ENCODE measurements around the gene NT5C1A.

Gene NT5C1A

DNA sequence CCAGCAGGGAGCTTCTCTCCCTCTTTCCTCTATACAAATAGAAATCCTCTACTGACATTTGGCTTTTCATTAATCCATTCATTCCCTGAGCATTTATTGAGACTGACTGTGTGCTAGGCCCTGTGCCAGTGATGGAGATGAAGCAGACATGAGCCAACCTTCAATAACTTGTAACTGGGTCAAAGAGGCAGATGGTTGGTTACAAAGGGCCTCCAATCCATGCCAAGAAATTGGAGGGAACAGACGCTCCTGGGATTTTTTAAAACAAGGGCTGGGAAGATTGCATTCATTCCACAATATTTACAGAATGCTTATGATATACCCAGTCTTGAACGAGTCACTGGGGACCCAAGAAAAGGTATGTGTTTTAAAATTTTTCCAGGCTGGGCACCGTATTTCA is 13.2 kb upstream of the NT5C1A start (continued):
- TF ChIP-seq, protein P1, sequence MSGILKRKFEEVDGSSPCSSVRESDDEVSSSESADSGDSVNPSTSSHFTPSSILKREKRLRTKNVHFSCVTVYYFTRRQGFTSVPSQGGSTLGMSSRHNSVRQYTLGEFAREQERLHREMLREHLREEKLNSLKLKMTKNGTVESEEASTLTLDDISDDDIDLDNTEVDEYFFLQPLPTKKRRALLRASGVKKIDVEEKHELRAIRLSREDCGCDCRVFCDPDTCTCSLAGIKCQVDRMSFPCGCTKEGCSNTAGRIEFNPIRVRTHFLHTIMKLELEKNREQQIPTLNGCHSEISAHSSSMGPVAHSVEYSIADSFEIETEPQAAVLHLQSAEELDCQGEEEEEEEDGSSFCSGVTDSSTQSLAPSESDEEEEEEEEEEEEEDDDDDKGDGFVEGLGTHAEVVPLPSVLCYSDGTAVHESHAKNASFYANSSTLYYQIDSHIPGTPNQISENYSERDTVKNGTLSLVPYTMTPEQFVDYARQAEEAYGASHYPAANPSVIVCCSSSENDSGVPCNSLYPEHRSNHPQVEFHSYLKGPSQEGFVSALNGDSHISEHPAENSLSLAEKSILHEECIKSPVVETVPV (CRISPR knock-in tag; IDR thresholded peaks at IDR 0.05) = no peak
- TF ChIP-seq ZFP30 (CRISPR knock-in tag; IDR thresholded peaks at IDR 0.05) = no peak
- no peak for TF ChIP-seq ZNF8 (CRISPR knock-in tag; IDR thresholded peaks at IDR 0.05)

DNA sequence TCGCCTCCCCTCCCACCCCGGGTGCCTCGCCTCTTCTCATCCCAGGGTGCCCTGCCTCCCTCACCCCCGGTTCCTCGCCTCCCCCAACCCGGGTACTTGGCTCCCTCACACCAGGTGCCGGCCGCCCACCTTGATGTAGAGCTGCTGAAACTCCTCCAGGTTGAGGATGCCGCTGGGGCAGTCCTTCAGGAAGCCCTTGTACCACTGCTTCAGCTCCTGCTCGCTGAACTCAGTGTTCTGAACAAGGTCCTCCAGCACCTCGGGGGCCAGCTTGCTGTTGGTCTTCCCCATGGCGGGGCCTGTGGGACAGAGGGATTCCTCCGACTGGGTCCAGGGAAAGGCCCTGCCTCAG is 12.4 kb upstream of the NT5C1A start:
- no peak for ATAC-seq
- TF ChIP-seq ZNF70 (CRISPR knock-in tag; IDR thresholded peaks at IDR 0.05) (no peak), TCF4 (CRISPR knock-in tag; IDR thresholded peaks at IDR 0.05; ENCODE audit: borderline replicate concordance) (no peak), ESRRG (CRISPR knock-in tag; IDR thresholded peaks at IDR 0.05) (no peak), TOX (CRISPR knock-in tag; IDR thresholded peaks at IDR 0.05; ENCODE audit: borderline replicate concordance) (no peak), ZNF565 (CRISPR knock-in tag; conservative IDR thresholded peaks at IDR 0.05; ENCODE audit: low read depth) (no peak), RARB (CRISPR knock-in tag; IDR thresholded peaks at IDR 0.05) (no peak)
- TF ChIP-seq, protein P2, sequence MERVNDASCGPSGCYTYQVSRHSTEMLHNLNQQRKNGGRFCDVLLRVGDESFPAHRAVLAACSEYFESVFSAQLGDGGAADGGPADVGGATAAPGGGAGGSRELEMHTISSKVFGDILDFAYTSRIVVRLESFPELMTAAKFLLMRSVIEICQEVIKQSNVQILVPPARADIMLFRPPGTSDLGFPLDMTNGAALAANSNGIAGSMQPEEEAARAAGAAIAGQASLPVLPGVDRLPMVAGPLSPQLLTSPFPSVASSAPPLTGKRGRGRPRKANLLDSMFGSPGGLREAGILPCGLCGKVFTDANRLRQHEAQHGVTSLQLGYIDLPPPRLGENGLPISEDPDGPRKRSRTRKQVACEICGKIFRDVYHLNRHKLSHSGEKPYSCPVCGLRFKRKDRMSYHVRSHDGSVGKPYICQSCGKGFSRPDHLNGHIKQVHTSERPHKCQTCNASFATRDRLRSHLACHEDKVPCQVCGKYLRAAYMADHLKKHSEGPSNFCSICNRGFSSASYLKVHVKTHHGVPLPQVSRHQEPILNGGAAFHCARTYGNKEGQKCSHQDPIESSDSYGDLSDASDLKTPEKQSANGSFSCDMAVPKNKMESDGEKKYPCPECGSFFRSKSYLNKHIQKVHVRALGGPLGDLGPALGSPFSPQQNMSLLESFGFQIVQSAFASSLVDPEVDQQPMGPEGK (CRISPR knock-in tag; IDR thresholded peaks at IDR 0.05; ENCODE audit: borderline replicate concordance) = no peak

DNA sequence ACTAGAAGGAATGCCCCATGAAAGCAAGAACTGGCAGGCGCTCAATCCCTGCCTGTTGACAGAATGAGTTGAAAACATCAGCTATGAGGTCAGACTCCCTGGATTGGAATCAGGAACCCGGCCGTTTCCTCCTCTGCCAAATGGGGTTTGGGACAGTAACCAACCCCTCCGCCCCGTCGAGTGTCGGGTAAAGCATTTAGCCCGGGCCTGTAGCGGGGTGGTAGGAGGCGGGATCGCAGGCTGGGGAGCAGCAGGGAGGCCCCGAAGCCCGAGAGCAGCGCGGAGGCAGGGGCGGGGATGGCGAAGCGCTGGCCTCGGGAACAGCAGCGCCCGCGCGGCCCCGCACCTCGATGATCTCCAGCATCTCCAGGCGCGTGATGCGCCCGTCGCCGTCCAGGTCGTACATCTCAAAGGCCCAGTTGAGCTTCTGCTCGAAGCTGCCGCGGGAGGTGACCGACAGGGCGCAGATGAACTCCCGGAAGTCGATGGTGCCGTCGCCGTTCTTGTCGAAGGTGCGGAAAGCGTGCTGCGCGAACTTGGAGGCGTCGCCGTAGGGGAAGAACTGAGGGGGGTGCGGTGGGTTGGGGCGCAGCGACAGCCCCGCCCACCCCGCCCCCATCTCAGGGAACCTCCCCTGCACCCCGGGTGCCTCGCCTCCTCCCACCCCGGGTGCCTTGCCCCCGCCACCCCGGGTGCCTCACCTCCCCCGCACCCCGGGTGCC is 11.8 kb upstream of the NT5C1A start:
- ATAC-seq = no peak
- TF ChIP-seq OSR1 (CRISPR knock-in tag; IDR thresholded peaks at IDR 0.05) = no peak
- TF ChIP-seq, protein P3, sequence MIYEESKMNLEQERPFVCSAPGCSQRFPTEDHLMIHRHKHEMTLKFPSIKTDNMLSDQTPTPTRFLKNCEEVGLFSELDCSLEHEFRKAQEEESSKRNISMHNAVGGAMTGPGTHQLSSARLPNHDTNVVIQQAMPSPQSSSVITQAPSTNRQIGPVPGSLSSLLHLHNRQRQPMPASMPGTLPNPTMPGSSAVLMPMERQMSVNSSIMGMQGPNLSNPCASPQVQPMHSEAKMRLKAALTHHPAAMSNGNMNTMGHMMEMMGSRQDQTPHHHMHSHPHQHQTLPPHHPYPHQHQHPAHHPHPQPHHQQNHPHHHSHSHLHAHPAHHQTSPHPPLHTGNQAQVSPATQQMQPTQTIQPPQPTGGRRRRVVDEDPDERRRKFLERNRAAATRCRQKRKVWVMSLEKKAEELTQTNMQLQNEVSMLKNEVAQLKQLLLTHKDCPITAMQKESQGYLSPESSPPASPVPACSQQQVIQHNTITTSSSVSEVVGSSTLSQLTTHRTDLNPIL (CRISPR knock-in tag; IDR thresholded peaks at IDR 0.05; ENCODE audit: low read depth) = no peak

DNA sequence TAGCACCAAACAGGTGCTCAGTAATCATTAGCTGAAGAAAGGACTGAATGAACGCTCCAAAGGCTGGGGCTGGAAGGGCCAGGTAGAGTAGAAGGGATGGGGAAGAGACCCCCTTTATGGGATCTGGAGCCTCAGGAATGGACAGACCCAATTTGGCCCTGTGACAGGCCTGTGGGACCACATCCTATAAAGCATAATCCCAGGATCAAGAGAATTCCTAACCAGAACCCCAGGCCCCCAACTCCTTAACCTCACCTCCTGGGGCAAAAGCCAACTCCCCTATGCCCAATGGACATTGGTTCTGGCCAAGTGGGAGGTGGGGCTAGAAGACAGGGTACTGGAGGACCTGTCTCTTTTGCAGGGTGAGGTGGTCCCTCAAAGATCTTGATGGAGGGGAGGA is 10.1 kb upstream of the NT5C1A start:
- TF ChIP-seq OSR1 (CRISPR knock-in tag; IDR thresholded peaks at IDR 0.05) (no peak), GLIS3 (CRISPR knock-in tag; IDR thresholded peaks at IDR 0.05) (no peak), ARNTL (CRISPR knock-in tag; IDR thresholded peaks at IDR 0.05; ENCODE audit: borderline replicate concordance, low read depth) (no peak)
- ATAC-seq = no peak

DNA sequence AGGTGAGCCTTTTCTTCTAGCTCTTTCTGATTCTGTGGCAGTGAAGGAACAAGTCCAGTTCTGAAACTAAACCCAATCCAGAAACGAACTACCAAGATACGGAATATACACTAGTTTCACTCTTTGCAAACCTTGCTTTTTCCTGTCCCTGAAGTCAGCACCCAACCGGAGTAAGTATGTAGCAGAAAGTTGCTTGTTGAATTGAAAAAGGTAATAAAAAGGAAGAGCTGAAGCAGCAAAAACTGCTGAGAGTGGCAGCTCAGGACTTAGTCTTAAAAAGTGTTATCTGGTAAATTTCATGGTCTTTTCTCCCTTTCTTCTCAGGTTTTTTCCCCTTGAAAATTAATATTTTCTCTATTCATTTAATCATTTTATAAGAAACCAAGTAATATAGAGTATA is 9.4 kb upstream of the NT5C1A start:
- no peak for ATAC-seq
- TF ChIP-seq ARNTL (CRISPR knock-in tag; IDR thresholded peaks at IDR 0.05; ENCODE audit: borderline replicate concordance, low read depth) (no peak), RARB (CRISPR knock-in tag; IDR thresholded peaks at IDR 0.05) (no peak), GLIS3 (CRISPR knock-in tag; IDR thresholded peaks at IDR 0.05) (no peak), ZFP30 (CRISPR knock-in tag; IDR thresholded peaks at IDR 0.05) (no peak), ZNF565 (CRISPR knock-in tag; conservative IDR thresholded peaks at IDR 0.05; ENCODE audit: low read depth) (no peak), ISL1 (CRISPR knock-in tag; IDR thresholded peaks at IDR 0.05) (no peak)
- TF ChIP-seq, protein P1 (CRISPR knock-in tag; IDR thresholded peaks at IDR 0.05) = no peak
- TF ChIP-seq, protein P4, sequence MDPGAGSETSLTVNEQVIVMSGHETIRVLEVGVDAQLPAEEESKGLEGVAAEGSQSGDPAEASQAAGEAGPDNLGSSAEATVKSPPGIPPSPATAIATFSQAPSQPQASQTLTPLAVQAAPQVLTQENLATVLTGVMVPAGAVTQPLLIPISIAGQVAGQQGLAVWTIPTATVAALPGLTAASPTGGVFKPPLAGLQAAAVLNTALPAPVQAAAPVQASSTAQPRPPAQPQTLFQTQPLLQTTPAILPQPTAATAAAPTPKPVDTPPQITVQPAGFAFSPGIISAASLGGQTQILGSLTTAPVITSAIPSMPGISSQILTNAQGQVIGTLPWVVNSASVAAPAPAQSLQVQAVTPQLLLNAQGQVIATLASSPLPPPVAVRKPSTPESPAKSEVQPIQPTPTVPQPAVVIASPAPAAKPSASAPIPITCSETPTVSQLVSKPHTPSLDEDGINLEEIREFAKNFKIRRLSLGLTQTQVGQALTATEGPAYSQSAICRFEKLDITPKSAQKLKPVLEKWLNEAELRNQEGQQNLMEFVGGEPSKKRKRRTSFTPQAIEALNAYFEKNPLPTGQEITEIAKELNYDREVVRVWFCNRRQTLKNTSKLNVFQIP (CRISPR knock-in tag; IDR thresholded peaks at IDR 0.05; ENCODE audit: borderline replicate concordance, low read depth) = no peak
- TF ChIP-seq, protein P2 (CRISPR knock-in tag; IDR thresholded peaks at IDR 0.05; ENCODE audit: borderline replicate concordance) = no peak
